HG02798 (cell line): Measurements from ENCODE around the gene TMEM154.
"Not testable (repeated sequence)": the region's sequence is repeated elsewhere in the genome, so short reads cannot be mapped to it uniquely, and the experiment has no call there.

ENCODE experiments used
- ATAC-seq: cut with Tn5 transposase; IDR thresholded peaks from one replicate; pipeline ENCODE4 v1.9.1; 2021; ENCODE audit warnings: mild to moderate bottlenecking; ENCODE audit not compliant: unreplicated experiment, poor library complexity

TMEM154 gene

DNA sequence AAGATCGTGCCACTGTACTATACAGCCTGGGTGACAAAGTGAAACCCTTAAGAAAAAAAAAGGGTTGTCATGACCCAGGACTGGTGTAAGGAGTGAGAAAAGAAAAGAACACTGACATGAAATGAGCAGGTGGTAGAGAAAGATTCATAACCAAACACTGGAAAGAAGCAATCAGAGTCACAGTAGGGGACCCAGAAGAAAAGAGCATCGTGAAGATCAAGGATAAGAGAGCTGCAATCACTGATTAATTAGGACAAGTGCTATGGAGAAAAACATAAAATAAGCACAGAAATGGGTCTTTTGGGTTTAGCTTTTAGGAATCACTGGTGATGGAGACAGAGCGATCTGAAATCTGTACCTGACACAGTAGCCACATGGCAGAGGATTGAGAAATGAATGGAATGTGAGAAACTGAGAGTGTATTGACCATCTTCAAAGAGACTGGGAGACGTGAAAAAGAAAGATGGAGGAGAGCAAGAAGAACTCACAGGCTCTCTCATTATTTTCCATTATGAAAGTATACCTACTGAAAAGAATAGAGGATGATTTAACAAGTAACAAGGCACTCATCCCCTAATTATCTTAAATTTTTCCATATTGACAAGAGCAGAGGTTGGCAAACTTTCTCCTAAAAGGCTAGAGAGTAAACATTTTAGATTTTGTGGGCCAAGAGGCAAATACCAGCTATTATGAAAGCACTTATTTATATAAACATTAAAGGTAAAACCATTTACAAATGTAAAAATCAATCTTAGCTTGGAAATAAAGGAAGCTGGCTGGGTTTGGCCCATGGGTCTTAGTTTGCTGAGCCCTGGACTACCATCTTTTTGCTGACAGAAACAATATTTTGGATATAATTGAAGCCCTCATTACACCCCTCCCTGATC lies 7.3 kb downstream of the TMEM154 start:
- ATAC-seq = no peak

DNA sequence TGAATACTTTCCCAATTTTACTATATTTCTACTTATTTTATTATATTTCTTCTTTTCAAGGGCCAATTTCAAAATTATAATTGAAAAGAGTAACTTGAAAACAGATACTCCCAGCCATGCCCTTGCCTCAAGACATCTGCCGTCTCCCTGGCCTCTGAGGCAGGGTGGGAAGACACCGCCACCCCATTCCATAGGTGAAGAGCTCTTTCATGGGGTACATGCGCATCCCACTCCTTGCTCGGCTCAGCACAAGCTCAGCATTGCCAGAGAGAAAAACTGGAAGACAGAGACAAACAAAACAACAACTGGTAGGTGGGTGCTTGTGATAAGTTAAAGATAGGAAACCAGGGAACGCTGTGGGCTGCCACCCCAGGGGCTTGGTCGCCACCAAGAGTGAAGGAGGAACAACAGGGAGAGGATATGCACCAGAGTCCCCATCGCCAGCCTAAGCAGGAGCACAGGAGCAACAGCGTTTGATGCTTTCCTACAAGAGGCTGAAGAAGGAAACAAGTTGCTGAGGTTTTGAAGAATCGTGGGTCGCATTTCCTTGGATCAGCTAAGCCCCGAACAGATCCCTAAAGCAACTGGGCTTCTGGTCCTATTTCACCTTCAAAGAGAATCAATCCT lies 11.3 kb downstream of the TMEM154 start:
- no peak for ATAC-seq

DNA sequence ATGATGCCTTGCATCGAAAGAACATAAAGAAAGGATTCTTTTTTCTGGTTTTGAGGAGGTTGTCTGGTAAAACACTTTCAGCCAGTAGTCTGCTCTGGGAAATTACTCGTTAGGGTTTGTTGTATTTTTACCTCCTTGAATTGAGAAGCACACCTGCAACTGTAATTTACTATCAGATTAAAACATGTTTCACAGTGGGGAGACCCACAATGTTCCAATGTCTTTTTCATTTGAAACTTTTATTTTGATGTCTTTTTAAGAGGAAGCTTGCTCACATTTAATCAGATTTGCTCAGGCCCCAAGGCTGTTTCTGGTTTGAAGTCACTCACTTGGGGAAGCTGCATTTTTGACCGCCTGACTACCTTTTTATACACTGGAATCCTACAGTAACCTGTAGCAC lies 12.0 kb downstream of the TMEM154 start:
- no peak for ATAC-seq

DNA sequence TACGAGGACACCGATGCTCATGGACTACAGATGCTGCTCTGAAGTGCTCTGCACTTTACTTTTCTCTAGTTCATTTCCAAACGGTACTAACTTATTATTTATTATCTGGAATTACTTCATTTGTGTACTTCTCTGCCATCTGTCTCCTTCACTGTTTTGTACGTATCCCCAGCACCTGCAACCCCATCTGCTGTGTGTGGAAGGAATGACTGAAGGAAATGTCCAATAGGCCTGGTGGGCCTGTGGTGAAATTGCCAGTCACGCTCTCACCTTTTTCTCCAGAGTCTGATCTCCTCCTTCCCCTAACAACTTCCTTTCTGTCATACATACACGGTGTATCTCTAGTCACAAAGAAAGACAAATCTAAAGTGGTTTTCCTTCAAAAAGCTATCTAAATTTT lies 12.9 kb downstream of the TMEM154 start:
- ATAC-seq = no peak

DNA sequence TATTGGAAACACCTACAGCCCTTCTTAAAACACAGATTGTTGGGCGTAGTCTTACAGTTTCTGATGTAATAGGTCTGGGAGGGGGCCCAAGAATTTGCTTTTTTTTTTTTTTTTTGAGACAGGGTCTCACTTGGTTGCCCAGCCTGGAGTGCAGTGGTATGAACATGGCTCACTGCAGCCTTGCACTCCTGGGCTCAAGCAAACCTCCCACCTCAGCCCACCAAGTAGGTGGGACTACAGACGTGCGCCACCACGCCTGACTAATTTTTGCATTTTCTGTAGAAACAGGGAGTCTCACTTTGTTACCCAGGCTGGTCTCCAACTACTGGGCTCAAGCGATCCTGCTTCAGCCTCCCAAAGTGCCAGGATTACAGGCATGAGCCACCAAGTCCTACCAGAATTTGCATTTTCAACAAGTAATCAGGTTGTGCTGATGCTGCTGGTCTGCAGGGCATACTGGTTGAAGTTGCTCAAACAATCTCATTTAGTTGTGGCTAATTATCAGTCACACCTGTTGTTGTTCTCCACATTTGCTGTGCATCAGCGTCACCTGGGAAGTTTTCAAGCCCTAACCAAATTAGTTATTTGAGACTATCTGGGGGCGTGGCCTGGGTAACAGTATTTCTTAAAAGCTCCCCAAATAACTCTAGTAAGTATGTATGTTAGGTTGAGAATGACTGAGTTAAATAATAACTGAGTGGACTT lies 14.0 kb downstream of the TMEM154 start:
- ATAC-seq = no peak

DNA sequence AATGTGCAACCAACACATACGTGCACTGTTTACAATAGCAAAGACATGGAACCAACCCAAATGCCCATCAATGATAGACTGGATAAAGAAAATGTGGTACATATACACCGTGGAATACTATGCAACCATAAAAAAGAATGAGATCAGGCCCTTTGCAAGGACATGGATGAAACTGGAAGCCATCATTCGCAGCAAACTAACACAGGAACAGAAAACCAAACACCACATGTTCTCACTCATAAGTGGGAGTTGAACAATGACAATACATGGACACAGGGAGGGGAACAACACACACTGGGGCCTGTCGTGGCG lies 15.8 kb downstream of the TMEM154 start:
- ATAC-seq = not testable (repeated sequence)

DNA sequence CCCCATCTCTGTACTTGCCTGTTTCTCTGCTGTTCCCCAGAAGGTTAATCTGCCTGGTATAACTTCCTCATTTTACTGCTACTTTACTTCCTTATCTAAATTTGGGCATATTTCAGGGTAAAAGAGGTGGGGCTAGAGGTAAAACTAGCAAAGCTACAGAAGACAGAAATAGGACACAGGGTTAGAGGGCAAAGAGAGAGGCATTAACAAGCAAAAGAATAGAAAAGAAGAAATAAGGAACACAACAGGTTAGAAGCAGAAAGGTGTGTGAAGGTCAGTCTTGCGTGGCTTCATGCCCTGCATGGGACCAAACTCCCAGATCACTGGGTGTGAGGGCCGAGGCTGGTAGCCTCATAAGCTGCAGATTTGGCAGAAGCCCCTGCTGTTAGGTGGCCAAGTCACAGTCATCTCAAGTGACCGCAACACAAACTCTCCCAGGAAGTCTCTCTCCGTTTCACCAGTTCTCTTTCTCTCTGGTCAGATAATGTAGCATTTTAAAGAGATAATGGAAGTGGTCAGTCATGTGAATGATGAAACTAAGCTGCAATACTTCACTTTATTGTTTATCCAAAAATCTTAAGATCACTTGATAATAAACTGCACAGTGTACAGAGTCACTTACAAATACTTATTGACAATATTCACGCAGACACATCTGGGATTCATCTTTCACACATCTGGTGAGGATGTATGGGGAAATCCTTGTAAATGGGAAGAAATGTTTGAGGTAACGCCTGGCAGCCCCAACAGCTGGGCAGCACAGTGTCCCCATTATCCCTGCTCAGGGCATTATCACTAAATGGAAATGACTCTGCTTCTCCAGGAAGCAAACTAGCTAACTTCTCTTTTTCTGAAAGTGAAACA lies 16.4 kb downstream of the TMEM154 start:
- peak; percentile 48 for ATAC-seq

DNA sequence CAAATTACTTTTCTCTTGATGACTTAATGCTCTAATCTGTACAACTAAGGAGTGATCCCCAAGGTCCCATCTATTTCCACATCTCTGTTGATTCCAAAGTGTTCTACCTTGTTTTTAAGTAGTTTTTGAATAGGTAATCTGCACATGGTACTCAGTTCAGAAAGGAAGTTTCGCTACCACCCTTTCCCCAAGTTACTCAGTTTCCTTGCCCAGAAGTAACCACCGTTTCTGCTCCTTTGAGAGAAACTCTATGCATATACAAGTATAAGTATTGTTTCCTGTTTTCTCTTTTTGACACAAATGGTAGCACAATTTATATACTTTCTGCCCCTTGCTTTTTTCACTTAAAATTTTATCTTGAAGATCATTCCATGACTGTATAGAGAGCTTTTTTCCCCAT lies 18.1 kb downstream of the TMEM154 start:
- no peak for ATAC-seq

DNA sequence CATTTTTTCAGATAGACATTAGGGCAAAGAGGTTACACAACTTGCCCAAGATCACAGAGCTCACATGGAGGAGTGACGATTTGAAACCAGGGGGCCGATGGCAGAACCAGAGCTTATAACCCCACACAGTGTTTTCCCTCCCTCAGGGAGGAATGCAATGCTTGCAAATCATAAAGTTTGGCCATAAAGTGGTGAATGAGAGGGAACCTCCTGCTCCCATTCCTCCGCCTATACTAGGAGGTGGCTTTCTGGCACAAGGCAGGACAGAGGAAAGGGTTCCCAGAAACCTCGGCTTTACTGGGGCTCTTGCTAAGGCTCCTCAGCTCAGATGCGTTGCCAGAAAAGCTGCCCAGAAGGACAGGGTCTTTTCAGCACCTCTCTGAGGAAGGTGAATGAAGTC lies 19.3 kb downstream of the TMEM154 start:
- ATAC-seq = no peak

DNA sequence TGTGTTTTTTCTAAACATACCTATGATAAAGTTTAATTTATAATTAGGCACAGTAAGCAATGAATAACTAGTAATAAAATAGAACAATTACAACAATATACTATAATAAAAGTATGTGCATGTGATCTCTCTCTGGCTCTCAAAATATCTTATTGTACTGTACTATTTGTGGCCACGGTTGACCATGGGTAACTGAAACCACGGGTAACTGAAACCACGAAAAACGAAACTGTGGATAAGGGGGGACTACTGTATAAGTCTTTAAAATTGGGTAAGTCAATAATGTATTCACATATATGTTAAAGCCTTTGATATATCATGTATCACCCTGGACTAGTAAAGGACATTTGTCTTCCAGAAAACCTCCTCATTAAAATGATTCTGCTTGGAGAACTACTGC lies 20.0 kb downstream of the TMEM154 start:
- ATAC-seq = no peak

DNA sequence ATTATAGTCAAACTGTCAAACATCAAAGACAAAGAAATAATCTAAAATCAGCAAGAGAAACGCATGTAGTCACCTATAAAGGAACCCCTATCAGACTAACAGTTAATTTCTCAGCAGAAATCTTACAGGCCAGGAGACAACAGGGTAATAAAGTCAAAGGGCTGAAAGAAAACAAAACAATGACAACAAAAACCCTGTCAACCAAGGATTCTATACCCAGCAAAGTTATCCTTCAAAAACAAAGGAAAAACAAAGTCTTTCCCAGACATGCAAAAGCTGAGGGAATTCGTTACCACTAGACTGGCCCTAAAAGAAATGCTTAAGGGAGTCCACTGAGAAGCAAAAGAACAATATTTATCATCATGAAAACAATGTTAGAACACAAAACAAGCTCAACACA lies 22.1 kb downstream of the TMEM154 start:
- no peak for ATAC-seq

DNA sequence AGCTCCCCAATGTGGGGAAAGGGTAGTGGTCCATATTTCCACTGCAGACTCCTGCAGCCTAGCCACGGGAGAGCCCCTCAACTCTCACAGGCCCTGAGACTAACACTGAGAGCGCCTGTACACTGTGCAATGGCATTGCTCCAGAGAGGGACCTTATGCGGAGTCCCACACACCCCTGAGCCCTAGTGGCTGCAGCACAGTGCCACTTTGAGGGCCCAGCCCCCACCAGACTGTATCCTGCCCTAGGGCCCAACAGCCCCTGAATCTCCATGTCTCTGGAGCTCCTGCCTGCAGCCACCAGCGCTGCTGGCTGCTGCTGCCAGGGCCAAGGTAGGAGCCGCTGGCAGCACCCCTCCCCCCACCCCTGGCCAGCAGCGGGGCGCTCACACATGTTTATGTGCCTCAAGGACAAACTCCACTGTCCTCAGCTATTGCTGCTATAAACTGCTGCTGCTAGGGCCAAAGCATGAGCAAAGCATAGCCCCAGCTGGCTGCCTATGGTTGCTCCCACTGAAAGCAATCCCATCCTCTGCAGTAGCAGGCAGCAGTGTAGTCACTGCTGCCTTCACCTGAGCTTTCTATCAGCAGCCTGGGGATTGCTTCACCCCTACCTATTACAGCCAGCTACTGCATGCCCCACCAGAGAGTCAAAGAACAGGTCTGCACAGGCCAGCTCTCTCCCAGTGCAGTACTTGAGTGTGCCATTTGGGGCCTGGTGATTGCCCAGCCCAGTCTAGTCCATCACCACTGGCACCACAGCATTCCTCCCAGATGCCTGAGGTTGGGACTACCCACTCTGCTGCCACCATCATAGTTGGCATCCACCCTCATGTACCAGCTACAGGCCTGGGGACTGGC lies 24.3 kb downstream of the TMEM154 start:
- ATAC-seq = no peak

DNA sequence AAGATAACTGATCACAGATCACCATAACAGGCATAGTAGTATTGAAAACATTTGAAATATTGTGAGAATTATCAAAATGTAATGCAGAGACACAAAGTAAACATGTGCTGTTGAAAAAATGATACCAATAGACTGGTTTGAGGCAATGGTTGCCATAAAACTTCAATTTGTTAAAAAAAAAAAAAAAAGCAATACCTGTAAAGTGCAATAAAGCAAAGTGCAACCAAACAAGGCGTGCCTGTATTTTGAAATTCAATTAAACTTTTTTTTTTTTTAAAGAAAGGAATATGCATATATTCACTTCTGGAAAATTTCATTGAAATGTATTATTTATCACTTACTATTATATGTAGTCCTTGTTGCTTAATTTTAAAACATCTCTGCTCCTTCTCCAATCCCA lies 27.7 kb downstream of the TMEM154 start:
- ATAC-seq = no peak

DNA sequence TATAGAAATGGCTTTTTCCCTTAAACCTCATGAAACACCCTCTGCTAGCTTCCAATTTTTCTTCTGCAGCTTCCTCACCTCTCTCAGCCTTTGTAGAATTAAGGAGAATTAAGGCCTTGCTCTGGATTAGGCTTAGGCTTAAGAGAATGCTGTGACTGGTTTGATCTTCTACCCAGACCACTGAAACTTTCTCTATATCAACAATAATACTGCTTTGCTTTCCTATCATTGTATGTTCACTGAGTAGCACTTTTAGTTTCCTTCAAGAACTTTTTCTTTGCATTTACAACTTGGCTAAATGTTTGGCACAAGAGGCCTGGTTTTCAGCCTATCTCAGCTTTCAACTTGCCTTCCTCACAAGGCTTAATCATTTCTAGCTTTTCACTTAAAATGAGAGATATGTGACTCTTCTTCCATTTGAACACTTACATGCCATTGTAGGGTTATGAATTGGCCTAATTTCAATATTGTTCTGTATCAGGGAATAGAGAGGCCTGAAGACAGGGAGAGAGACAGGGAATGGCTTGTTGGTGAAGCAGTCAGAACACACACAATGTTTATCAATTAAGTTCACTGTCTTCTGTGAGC lies 28.2 kb downstream of the TMEM154 start:
- no peak for ATAC-seq

DNA sequence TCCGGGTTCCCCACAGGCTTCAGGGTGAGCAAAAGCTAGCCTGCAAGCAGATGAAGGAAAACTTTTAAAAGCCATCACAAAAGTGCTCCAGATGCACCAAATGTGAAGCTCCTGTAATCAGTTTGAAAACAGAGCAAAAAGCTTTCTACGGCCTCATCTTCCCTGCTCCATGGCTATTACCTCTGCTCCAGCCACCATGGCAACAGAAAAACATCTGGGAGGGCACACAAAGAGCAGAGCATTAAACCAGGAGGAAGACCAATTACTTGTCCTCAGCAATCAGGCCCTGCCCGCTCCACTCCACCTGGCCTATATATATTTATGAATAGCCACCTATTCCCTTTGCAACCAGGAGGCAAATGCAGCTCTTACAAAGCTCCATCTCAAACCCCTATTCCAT lies 33.6 kb downstream of the TMEM154 start:
- no peak for ATAC-seq

DNA sequence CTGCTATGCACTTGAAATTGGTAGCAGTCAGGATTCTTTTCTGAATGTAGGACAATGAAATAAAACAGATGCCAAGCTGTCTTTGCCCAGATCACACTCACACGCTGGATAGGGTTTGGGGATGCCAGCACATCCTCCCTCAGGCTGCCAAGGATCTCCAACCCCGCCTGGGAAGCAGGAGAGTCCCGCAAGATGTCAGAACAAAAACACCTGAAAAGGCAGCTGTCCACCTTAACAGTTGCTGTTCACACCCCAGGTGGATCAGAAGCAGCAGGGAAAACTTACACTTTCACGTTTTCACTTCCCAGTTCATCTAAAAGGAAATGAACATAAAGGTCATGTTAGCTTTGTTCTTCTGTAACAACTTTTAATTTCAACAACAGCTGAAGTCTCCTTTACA lies 35.7 kb downstream of the TMEM154 start:
- ATAC-seq = no peak

DNA sequence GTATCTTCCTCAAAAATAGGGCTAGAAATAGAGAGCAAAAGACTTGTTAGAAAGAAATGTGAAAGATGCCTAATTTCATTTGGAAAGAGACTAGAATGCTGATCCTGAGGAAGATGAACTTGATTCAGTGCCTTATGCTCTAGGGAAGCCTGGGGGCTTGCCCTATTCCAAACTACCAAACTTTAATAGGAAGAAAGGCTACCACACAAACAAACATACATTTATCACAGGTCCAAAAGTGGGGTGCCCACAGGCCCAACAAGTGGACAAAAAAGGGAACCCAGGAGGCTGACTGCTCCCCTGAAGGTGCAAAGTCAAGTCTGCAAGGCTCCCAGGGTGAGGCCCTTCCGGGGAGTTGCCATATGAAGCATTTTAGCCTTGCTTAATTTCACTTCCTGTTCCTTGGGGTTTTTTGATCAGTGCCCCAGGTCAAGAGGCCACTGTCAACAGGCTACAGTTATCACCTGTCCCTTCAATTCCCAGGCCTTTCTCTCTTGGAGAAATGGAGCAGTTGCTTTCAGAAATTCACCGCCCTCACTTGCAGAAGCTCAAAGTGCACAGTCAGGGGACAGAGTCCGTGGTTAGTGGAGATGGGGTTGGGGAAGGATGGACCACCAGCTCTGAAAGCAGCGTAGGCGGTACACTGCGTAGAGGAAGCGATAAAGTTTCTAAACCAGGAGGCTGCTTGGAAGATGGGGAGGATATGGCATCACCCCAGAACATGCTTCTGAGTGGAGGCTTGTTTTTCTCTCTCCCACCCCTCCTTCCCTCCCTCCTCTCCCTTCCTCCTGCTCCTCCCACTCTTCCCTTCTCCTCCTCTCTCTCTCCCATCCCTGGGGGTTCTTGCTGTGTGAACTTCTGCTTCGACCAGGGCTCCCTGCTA lies 36.4 kb downstream of the TMEM154 start:
- ATAC-seq = peak; percentile 88
